T-helper 17 cell (primary cell): ENCODE measurements around the gene ZDHHC17. TPM values are rescaled to one million over a fixed set of nuclear protein-coding genes. Genes with fewer than 3 reads are reported as not detected.

ENCODE experiments used
- ATAC-seq: fragments of 150-1000 bp; cut with Tn5 transposase; 2 replicates; pipeline ENCODE4 v1.10.0; 2021; ENCODE audit warnings: mild to moderate bottlenecking, moderate library complexity
- DNase-seq, 3 donors: peaks; one replicate each; pipeline versions ENCODE4 v3.0.0 to v3.0.0-alpha.2; 2020 to 2021
- H3K9me3 ChIP-seq: one replicate; pipeline ENCODE4 v1.7.0; 2013; ENCODE audit warnings: low read length, mild to moderate bottlenecking; ENCODE audit not compliant: control insufficient read depth, poor library complexity, severe bottlenecking
- H3K27ac Mint-ChIP-seq: one replicate; pipeline ENCODE4 v1.8.0; 2022; ENCODE audit warnings: mild to moderate bottlenecking, moderate library complexity, mixed read lengths
- H3K27me3 Mint-ChIP-seq: one replicate; pipeline ENCODE4 v1.8.0; 2022; ENCODE audit warnings: mixed read lengths
- H3K36me3 Mint-ChIP-seq: one replicate; pipeline ENCODE4 v1.8.0; 2022; ENCODE audit warnings: low read depth, mixed read lengths
- H3K4me1 Mint-ChIP-seq: one replicate; pipeline ENCODE4 v1.8.0; 2022; ENCODE audit warnings: mild to moderate bottlenecking, mixed read lengths
- H3K4me3 Mint-ChIP-seq: one replicate; pipeline ENCODE4 v1.8.0; 2022; ENCODE audit warnings: mild to moderate bottlenecking, moderate library complexity, mixed read lengths
- total RNA-seq, 4 donors: library from RNA in 2 of 4; stranded (reverse) in 2 of 4; gene quantifications; one replicate each; pipeline ENCODE4 v1.2.3 and lab custom pipeline; 2022 to 2026

Gene ZDHHC17
- total RNA-seq, 2 donors from 2014 or later: 40.7 to 48.0 TPM

GRCh38 chr12:76879710-76880518 lies 116.0 kb downstream of the ZDHHC17 start:
- no peaks in the 10 kb centered on the region for H3K9me3 ChIP-seq
- Mint-ChIP-seq H3K36me3 (peaks cover 2% of the 10 kb centered on the region), H3K4me3 (peak overlapping the region; percentile 95), H3K27me3 (peaks cover 61% of the 10 kb centered on the region), H3K4me1 (peaks cover 11% of the 10 kb centered on the region), H3K27ac (peak overlapping the region; percentile 27)
- ATAC-seq: no peak
- no peak for DNase-seq

DNA sequence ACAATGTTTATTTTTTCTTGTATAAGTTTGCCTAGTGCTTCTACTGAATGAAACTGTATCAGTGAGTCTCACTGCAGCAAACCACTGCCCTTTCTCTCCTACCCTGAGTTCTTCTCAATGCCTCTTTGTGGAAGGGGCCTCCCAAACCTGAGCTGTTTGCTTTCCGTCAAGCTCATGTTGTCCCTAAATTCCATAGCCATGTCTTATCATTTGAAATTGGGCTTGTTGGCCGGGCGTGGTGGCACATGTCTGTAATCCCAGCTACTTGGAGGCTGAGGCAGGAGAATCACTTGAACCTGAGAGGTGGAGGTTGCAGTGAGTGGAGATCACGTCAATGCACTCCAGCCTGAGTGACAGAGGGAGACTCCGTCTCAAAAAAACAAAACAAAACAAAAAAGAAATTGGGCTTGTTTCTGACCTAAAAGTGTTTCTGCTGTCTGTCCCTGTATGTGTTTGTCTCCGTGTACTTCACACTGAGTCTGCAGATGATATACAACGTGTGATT lies 116.7 kb downstream of the ZDHHC17 start:
- H3K4me3 Mint-ChIP-seq: no peak overlapping the region
- ATAC-seq (no peak), DNase-seq (no peak)
- H3K4me1 Mint-ChIP-seq: peaks cover 11% of the 10 kb centered on the region
- peaks cover 56% of the 10 kb centered on the region for H3K27me3 Mint-ChIP-seq
- H3K9me3 ChIP-seq: no peaks in the 10 kb centered on the region
- H3K27ac Mint-ChIP-seq: no peak overlapping the region
- peaks cover 2% of the 10 kb centered on the region for H3K36me3 Mint-ChIP-seq

DNA sequence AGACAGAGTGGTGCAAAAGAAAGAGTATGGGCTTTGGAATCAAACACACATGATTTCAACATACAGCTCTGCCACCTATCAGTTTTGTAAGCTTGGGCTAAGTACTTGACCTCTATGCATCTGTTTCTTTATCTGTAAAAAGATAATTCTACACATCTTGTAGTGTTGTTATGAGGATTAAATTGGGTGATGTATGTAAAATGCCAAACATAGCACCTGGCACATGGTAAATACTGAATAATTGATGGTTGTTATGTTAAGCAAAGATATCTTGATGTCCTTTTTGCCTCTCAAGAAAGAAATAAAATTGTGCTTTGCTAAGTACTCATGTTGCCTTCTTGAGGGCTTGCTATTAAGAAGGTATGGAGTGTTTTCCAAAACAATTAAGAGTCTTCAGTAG lies 117.2 kb downstream of the ZDHHC17 start:
- ATAC-seq: no peak
- Mint-ChIP-seq H3K27me3 (peaks cover 57% of the 10 kb centered on the region), H3K27ac (no peak overlapping the region)

GRCh38 chr12:76882367-76882766 lies 118.5 kb downstream of the ZDHHC17 start:
- H3K9me3 ChIP-seq: no peaks in the 10 kb centered on the region
- no peak overlapping the region for H3K4me3 Mint-ChIP-seq
- H3K36me3 Mint-ChIP-seq: peaks cover 4% of the 10 kb centered on the region
- ATAC-seq (no peak), DNase-seq (no peak)
- peaks cover 11% of the 10 kb centered on the region for H3K4me1 Mint-ChIP-seq
- no peak overlapping the region for H3K27ac Mint-ChIP-seq
- H3K27me3 Mint-ChIP-seq: peaks cover 57% of the 10 kb centered on the region

More for the DNA sequence above, 117.2 kb downstream of the ZDHHC17 start:
- no peak for DNase-seq
- peaks cover 2% of the 10 kb centered on the region for H3K36me3 Mint-ChIP-seq
- H3K4me1 Mint-ChIP-seq: peaks cover 11% of the 10 kb centered on the region
- no peaks in the 10 kb centered on the region for H3K9me3 ChIP-seq
- H3K4me3 Mint-ChIP-seq: no peak overlapping the region

- Mint-ChIP-seq H3K4me1 (peaks cover 9% of the 10 kb centered on the region), H3K27me3 (peaks cover 52% of the 10 kb centered on the region), H3K36me3 (peaks cover 4% of the 10 kb centered on the region), H3K27ac (no peak overlapping the region), H3K4me3 (no peak overlapping the region)
- no peaks in the 10 kb centered on the region for H3K9me3 ChIP-seq
- DNase-seq (no peak), ATAC-seq (no peak)
These were observed 119.2 kb downstream of the ZDHHC17 start for GRCh38 chr12:76883151-76883550.

GRCh38 chr12:76883811-76884210 lies 119.9 kb downstream of the ZDHHC17 start:
- DNase-seq (no peak), ATAC-seq (no peak)
- H3K4me3 Mint-ChIP-seq: no peak overlapping the region
- H3K4me1 Mint-ChIP-seq: peaks cover 3% of the 10 kb centered on the region
- no peaks in the 10 kb centered on the region for H3K9me3 ChIP-seq
- no peak overlapping the region for H3K27ac Mint-ChIP-seq
- H3K27me3 Mint-ChIP-seq: peaks cover 52% of the 10 kb centered on the region
- H3K36me3 Mint-ChIP-seq: peaks cover 4% of the 10 kb centered on the region

DNA sequence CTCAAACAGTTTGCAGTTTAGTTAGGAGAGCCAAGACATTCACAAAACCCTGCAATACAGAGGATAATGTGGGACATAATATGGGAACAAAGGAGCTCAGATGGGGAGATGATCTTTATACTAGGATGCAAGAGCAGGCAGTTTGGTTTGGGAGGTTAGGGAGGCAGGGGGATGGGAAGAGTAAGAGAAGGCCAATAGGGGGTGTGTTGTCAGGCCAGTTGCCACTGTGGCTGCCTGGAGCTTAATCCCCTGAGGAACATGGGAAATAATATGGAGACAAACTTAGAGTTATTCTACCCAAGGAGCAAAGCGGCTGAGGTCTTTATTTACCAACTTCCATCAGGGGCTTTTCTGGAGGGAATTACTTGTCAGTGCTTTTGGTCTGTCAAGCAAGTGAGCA lies 124.9 kb downstream of the ZDHHC17 start:
- Mint-ChIP-seq H3K4me3 (no peak overlapping the region), H3K36me3 (peaks cover 4% of the 10 kb centered on the region), H3K4me1 (no peaks in the 10 kb centered on the region), H3K27me3 (peaks cover 44% of the 10 kb centered on the region), H3K27ac (no peak overlapping the region)
- DNase-seq (no peak), ATAC-seq (no peak)
- H3K9me3 ChIP-seq: no peaks in the 10 kb centered on the region

DNA sequence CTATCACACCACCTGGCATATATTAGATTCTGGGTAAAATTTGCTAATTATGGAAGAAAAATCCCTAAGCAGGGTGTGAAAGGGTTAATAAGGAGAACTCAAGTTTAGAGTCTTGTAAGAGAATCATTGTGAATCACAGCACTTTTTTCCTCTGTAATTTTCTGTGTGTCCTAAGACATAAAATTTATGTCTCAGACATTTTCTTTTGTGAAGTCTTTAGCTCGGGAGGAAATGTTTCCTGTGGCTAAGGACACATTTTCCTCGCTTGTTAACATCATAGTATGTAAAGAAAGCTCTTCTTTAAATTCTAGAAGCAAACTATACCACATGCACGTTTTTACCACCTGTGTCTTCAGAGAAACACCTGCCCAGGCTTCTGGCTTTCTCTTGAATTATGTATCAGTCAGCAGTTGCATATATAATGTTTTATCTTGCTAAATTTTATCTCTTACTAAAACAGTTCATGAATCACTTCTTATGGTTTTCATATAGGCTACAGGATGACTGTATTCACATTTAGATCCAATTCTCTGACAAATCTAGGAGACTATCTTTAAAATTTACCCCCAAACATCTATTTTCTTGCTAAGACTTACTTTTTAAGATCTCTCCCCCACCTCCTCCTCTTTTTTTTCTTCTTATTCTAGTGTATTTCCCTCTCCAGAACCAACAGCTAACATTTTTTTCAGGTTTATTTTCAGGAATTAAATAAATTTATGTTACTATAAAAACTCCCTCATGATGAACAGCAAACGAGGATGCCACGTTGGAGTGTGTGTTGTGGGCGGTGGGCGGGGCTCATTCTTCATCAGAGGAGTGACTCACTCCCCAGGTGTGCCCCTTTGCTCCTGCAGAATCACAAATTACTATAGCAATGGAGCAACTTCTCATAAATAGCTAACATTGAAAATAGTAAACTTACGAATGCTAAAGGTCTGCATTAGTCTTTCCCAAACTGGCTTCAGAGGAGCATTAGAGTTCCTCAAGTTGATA lies 126.5 kb downstream of the ZDHHC17 start:
- H3K9me3 ChIP-seq: no peaks in the 10 kb centered on the region
- no peak overlapping the region for H3K4me3 Mint-ChIP-seq
- no peaks in the 10 kb centered on the region for H3K4me1 Mint-ChIP-seq
- peaks cover 4% of the 10 kb centered on the region for H3K36me3 Mint-ChIP-seq
- ATAC-seq: no peak
- no peak overlapping the region for H3K27ac Mint-ChIP-seq
- peaks cover 41% of the 10 kb centered on the region for H3K27me3 Mint-ChIP-seq
- DNase-seq: no peak

- no peak for ATAC-seq
- H3K9me3 ChIP-seq: no peaks in the 10 kb centered on the region
- no peaks in the 10 kb centered on the region for H3K4me1 Mint-ChIP-seq
- H3K27ac Mint-ChIP-seq: no peak overlapping the region
- H3K27me3 Mint-ChIP-seq: peaks cover 32% of the 10 kb centered on the region
- DNase-seq: no peak
- no peak overlapping the region for H3K4me3 Mint-ChIP-seq
- H3K36me3 Mint-ChIP-seq: peaks cover 4% of the 10 kb centered on the region
These were observed 127.7 kb downstream of the ZDHHC17 start for GRCh38 chr12:76891609-76892008.

GRCh38 chr12:76895796-76896195 lies 131.9 kb downstream of the ZDHHC17 start:
- no peak for DNase-seq
- H3K9me3 ChIP-seq: no peaks in the 10 kb centered on the region
- H3K4me3 Mint-ChIP-seq: no peak overlapping the region
- no peaks in the 10 kb centered on the region for H3K36me3 Mint-ChIP-seq
- H3K4me1 Mint-ChIP-seq: peaks cover 2% of the 10 kb centered on the region
- no peak overlapping the region for H3K27ac Mint-ChIP-seq
- peaks cover 13% of the 10 kb centered on the region for H3K27me3 Mint-ChIP-seq
- ATAC-seq: no peak

GRCh38 chr12:76896274-76896673 lies 132.4 kb downstream of the ZDHHC17 start:
- no peak overlapping the region for H3K27ac Mint-ChIP-seq
- H3K4me1 Mint-ChIP-seq: peaks cover 2% of the 10 kb centered on the region
- ATAC-seq (no peak), DNase-seq (no peak)
- no peaks in the 10 kb centered on the region for H3K36me3 Mint-ChIP-seq
- H3K4me3 Mint-ChIP-seq: no peak overlapping the region
- no peaks in the 10 kb centered on the region for H3K9me3 ChIP-seq
- peaks cover 13% of the 10 kb centered on the region for H3K27me3 Mint-ChIP-seq

DNA sequence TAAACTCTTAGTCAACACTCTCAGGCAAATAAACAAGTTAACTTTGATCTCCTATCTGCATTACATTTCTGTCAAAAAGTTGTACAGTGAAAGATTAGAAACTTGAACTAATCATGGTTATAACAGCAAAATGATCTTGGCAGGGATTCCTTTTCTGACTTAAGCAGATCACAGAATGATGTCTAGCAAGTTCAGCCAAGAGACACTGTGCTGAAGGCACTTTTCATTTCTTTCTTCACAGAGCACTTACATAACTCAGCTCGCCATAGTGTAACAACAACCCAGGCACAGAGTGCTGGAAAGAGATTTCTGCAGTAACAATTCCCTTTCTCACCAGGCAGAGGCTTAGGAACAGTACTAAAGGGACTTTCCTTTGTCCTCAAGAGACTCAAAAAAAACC lies 134.5 kb downstream of the ZDHHC17 start:
- no peaks in the 10 kb centered on the region for H3K36me3 Mint-ChIP-seq
- no peaks in the 10 kb centered on the region for H3K27me3 Mint-ChIP-seq
- H3K9me3 ChIP-seq: no peaks in the 10 kb centered on the region
- no peak for DNase-seq
- H3K27ac Mint-ChIP-seq: no peak overlapping the region
- peaks cover 9% of the 10 kb centered on the region for H3K4me1 Mint-ChIP-seq
- no peak for ATAC-seq
- H3K4me3 Mint-ChIP-seq: no peak overlapping the region

- Mint-ChIP-seq H3K27ac (no peak overlapping the region), H3K36me3 (no peaks in the 10 kb centered on the region), H3K4me3 (no peak overlapping the region), H3K27me3 (no peaks in the 10 kb centered on the region), H3K4me1 (peaks cover 9% of the 10 kb centered on the region)
- no peaks in the 10 kb centered on the region for H3K9me3 ChIP-seq
- DNase-seq (no peak), ATAC-seq (no peak)
These were observed 135.6 kb downstream of the ZDHHC17 start for GRCh38 chr12:76899522-76899921.
